Mesendoderm (in vitro differentiated cells): ENCODE results near the gene STAT3.

Source experiments
- DNase-seq: peaks from one replicate; pipeline ENCODE4 v3.0.0; 2013
- H2AK5ac ChIP-seq: 2 replicates; pipeline ENCODE4 v1.6.1; 2013; ENCODE audit warnings: low read length, inconsistent platforms
- H2BK120ac ChIP-seq: 2 replicates; pipeline ENCODE4 v1.6.1; 2013; ENCODE audit warnings: low read depth, mild to moderate bottlenecking, low read length, moderate library complexity, mixed read lengths
- H2BK15ac ChIP-seq: replicated peaks from 2 replicates; pipeline ENCODE4 v1.6.1; 2013; ENCODE audit warnings: low read depth, mild to moderate bottlenecking, moderate library complexity
- H2BK5ac ChIP-seq: 2 replicates; pipeline ENCODE4 v1.6.1; 2013; ENCODE audit warnings: low read length, inconsistent platforms
- H3K18ac ChIP-seq: 2 replicates; pipeline ENCODE4 v1.6.1; 2013; ENCODE audit warnings: mild to moderate bottlenecking, low read length, mixed read lengths
- H3K23ac ChIP-seq: one replicate; pipeline ENCODE4 v1.6.1; 2013; ENCODE audit warnings: low read length
- H3K27ac ChIP-seq: 2 replicates; pipeline ENCODE4 v1.5.1; 2013; ENCODE audit warnings: low read depth, mild to moderate bottlenecking, inconsistent platforms, low read length, moderate library complexity
- H3K27me3 ChIP-seq: 2 replicates; pipeline ENCODE4 v1.6.1; 2013; ENCODE audit warnings: low read length, control low read depth, mild to moderate bottlenecking, inconsistent platforms; ENCODE audit not compliant: insufficient read depth, poor library complexity
- H3K36me3 ChIP-seq: 2 replicates; pipeline ENCODE4 v1.6.1; 2013; ENCODE audit warnings: low read length, inconsistent platforms; ENCODE audit not compliant: control insufficient read depth, insufficient read depth
- H3K4ac ChIP-seq: one replicate; pipeline ENCODE4 v1.6.1; 2013; ENCODE audit warnings: low read depth, mild to moderate bottlenecking, low read length, moderate library complexity
- H3K4me1 ChIP-seq: 2 replicates; pipeline ENCODE4 v1.6.1; 2013; ENCODE audit warnings: low read depth, low read length, inconsistent platforms; ENCODE audit not compliant: control insufficient read depth
- H3K4me2 ChIP-seq: 2 replicates; pipeline ENCODE4 v1.6.1; 2013; ENCODE audit warnings: low read length
- H3K4me3 ChIP-seq: 2 replicates; pipeline ENCODE4 v1.5.1; 2013; ENCODE audit warnings: mild to moderate bottlenecking, low read length
- H3K56ac ChIP-seq: one replicate; pipeline ENCODE4 v1.6.1; 2013; ENCODE audit warnings: low read length
- H3K79me1 ChIP-seq: 2 replicates; pipeline ENCODE4 v1.6.1; 2013; ENCODE audit warnings: low read length, inconsistent platforms
- H3K79me2 ChIP-seq: 2 replicates; pipeline ENCODE4 v1.6.1; 2013; ENCODE audit warnings: mild to moderate bottlenecking, low read length; ENCODE audit not compliant: control insufficient read depth, insufficient read depth
- H3K9ac ChIP-seq: 2 replicates; pipeline ENCODE4 v1.6.1; 2013; ENCODE audit warnings: low read length, inconsistent platforms
- H4K5ac ChIP-seq: one replicate; pipeline ENCODE4 v1.6.1; 2013; ENCODE audit warnings: low read length
- H4K8ac ChIP-seq: one replicate; pipeline ENCODE4 v1.6.1; 2013; ENCODE audit warnings: low read depth, mild to moderate bottlenecking, control low read depth, low read length, moderate library complexity
- WGBS: extraction: QIAGEN DNeasy Blood & Tissue Kit; methylation state at CpG from one replicate; pipeline ENCODE4 v1.1.7; 2013; ENCODE audit warnings: low lambda C conversion rate, missing lambda C conversion rate; ENCODE audit not compliant: insufficient coverage; ENCODE audit errors: extremely low coverage; 5-methylcytosine and 5-hydroxymethylcytosine counted together

STAT3 gene

DNA sequence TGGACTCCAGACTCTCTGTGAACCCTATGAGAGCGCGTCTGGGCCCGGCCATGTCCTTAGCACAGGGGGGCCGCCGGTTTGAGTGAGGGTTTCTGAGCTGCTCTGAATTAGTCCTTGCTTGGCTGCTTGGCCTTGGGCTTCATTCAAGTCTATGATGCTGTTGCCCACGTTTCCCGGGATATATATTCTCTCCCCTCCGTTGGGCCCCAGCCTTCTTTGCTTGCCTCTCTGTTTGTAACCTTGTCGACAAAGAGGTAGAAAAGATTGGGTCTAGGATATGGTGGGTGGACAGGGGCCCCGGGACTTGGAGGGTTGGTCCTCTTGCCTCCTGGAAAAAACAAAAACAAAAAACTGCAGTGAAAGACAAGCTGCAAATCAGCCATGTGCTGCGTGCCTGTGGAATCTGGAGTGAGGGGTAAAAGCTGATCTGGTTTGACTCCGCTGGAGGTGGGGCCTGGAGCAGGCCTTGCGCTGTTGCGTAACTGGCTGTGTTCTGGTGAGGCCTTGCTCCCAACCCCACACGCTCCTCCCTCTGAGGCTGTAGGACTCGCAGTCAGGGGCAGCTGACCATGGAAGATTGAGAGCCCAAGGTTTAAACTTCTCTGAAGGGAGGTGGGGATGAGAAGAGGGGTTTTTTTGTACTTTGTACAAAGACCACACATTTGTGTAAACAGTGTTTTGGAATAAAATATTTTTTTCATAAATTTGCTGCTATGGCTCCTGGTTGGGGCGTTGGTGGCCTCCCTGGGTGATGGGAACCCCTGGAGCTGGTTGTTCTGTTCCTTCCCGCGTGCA is 76.8 kb downstream of the STAT3 start:
- no CpG with 5 or more reads among the region's 19 CpGs for WGBS
- no peak overlapping the region for H3K27ac ChIP-seq
- peak; percentile 82 for DNase-seq

GRCh38 chr17:42310787-42311215 is 77.4 kb downstream of the STAT3 start:
- Histone ChIP-seq H3K56ac (no peak overlapping the region), H3K4ac (no peak overlapping the region), H2BK15ac (no peak overlapping the region), H3K18ac (no peak overlapping the region), H2AK5ac (no peak overlapping the region), H3K27ac (no peak overlapping the region), H2BK120ac (no peak overlapping the region), H3K79me1 (no peaks in the 10 kb centered on the region), H4K5ac (no peak overlapping the region), H4K8ac (no peak overlapping the region), H3K27me3 (no peaks in the 10 kb centered on the region), H3K4me3 (no peak overlapping the region), H3K4me1 (peaks cover 6% of the 10 kb centered on the region), H2BK5ac (no peak overlapping the region), H3K79me2 (no peaks in the 10 kb centered on the region), H3K23ac (no peak overlapping the region), H3K36me3 (no peaks in the 10 kb centered on the region), H3K9ac (no peak overlapping the region), H3K4me2 (no peak overlapping the region)
- WGBS: no CpG with 5 or more reads among the region's 9 CpGs
- DNase-seq: no peak

More for the DNA sequence above, 76.8 kb downstream of the STAT3 start:
- Histone ChIP-seq H2BK120ac (no peak overlapping the region), H3K79me1 (no peaks in the 10 kb centered on the region), H3K79me2 (no peaks in the 10 kb centered on the region), H2BK5ac (no peak overlapping the region), H3K4me3 (no peak overlapping the region), H4K5ac (no peak overlapping the region), H4K8ac (no peak overlapping the region), H3K4me1 (peaks cover 6% of the 10 kb centered on the region), H3K9ac (no peak overlapping the region), H2BK15ac (no peak overlapping the region), H3K4ac (no peak overlapping the region), H2AK5ac (no peak overlapping the region), H3K36me3 (no peaks in the 10 kb centered on the region), H3K56ac (peak overlapping the region; percentile 1), H3K18ac (no peak overlapping the region), H3K27me3 (no peaks in the 10 kb centered on the region), H3K23ac (no peak overlapping the region), H3K4me2 (no peak overlapping the region)

DNA sequence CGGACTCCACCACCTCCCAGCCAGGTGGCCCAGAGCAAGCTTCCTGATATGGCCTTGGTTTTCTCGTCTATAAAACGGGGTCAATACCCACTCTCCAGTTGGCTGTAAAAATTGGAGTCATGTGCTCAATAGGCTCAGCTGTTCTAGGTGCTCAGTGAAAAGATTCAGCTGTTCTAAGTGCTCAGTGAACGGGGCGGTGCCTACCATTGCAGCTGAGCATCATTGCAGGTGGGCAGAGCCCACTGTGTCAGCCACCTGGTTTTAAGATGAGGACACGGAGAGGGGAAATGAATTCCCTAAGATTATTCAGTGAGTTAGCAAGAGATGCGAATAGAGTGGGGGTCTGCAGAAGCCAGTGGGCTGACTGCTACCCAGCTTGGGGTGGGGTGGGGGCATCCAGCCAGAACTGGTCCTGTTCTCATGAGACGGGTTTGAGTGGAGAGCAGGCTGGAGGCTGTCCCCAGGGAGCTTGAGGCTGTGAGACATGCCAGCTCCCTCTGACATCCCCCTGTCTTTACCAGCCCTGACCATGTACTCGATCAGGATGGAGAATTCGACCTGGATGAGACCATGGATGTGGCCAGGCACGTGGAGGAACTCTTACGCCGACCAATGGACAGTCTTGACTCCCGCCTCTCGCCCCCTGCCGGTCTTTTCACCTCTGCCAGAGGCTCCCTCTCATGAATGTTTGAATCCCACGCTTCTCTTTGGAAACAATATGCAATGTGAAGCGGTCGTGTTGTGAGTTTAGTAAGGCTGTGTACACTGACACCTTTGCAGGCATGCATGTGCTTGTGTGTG is 78.1 kb downstream of the STAT3 start:
- WGBS: no CpG with 5 or more reads among the region's 19 CpGs
- Histone ChIP-seq H3K4me1 (peaks cover 6% of the 10 kb centered on the region), H3K4me2 (no peak overlapping the region), H3K79me1 (no peaks in the 10 kb centered on the region), H3K23ac (no peak overlapping the region), H2AK5ac (no peak overlapping the region), H3K18ac (no peak overlapping the region), H2BK15ac (no peak overlapping the region), H2BK5ac (no peak overlapping the region), H4K8ac (no peak overlapping the region), H4K5ac (no peak overlapping the region), H3K79me2 (no peaks in the 10 kb centered on the region), H3K9ac (no peak overlapping the region), H3K27ac (no peak overlapping the region), H3K4ac (no peak overlapping the region), H3K56ac (no peak overlapping the region), H2BK120ac (no peak overlapping the region), H3K27me3 (no peaks in the 10 kb centered on the region), H3K4me3 (no peak overlapping the region), H3K36me3 (no peaks in the 10 kb centered on the region)
- DNase-seq: no peak

DNA sequence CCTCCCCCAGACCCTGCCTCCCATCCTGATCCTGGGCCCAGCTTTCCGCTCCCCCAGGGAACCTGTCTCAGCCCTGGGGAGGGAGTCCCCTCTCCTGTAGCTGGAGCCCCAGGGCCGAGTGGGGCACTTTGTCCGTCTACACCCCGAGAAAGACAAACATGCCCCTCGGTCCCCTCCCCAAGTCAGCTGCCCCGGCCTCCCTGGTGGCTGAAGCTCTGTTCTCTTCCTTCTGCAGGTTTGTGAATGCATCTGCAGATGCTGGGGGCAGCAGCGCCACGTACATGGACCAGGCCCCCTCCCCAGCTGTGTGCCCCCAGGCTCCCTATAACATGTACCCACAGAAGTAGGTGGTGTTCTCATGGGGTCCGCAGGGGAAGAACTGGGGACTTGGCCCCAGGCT is 79.1 kb downstream of the STAT3 start:
- Histone ChIP-seq H2AK5ac (no peak overlapping the region), H3K56ac (no peak overlapping the region), H4K8ac (no peak overlapping the region), H3K23ac (no peak overlapping the region), H3K4me1 (peaks cover 6% of the 10 kb centered on the region), H2BK15ac (no peak overlapping the region), H4K5ac (no peak overlapping the region), H3K79me1 (no peaks in the 10 kb centered on the region), H3K4me2 (no peak overlapping the region), H3K27me3 (no peaks in the 10 kb centered on the region), H3K27ac (no peak overlapping the region), H3K79me2 (no peaks in the 10 kb centered on the region), H3K4me3 (no peak overlapping the region), H3K9ac (no peak overlapping the region), H2BK5ac (no peak overlapping the region), H3K18ac (no peak overlapping the region), H2BK120ac (no peak overlapping the region), H3K4ac (no peak overlapping the region), H3K36me3 (no peaks in the 10 kb centered on the region)
- DNase-seq: no peak
- no CpG with 5 or more reads among the region's 9 CpGs for WGBS

GRCh38 chr17:42308446-42308845 is 79.8 kb downstream of the STAT3 start:
- Histone ChIP-seq H4K8ac (no peak overlapping the region), H3K23ac (no peak overlapping the region), H3K18ac (no peak overlapping the region), H3K27ac (no peak overlapping the region), H2BK5ac (no peak overlapping the region), H3K4me3 (no peak overlapping the region), H2AK5ac (no peak overlapping the region), H3K4me1 (peaks cover 2% of the 10 kb centered on the region), H3K79me1 (no peaks in the 10 kb centered on the region), H3K4me2 (no peak overlapping the region), H3K4ac (no peak overlapping the region), H3K36me3 (no peaks in the 10 kb centered on the region), H4K5ac (no peak overlapping the region), H2BK15ac (no peak overlapping the region), H2BK120ac (no peak overlapping the region), H3K27me3 (no peaks in the 10 kb centered on the region), H3K56ac (no peak overlapping the region), H3K79me2 (no peaks in the 10 kb centered on the region), H3K9ac (no peak overlapping the region)
- WGBS: no CpG with 5 or more reads among the region's 7 CpGs
- DNase-seq: no peak
